K562 (cell line): ENCODE measurements around the gene FTL. TPM values are rescaled to one million over a fixed set of nuclear protein-coding genes. Genes with fewer than 3 reads are reported as not detected.

Experiments used
- ATF7 ChIP-seq: fragments of 450-650 bp; IDR thresholded peaks from 2 replicates; pipeline ENCODE4 v1.7.1; 2014; ENCODE audit warnings: mild to moderate bottlenecking, moderate library complexity
- ERF ChIP-seq: fragments of 450-650 bp; formaldehyde crosslinking; IDR thresholded peaks from 2 replicates; pipeline ENCODE4 v1.4.0; 2020; ENCODE audit warnings: mild to moderate bottlenecking, mixed read lengths
- MECOM ChIP-seq: fragments of 250-450 bp; sonication (Bioruptor Pico); IDR thresholded peaks from 2 replicates; pipeline ENCODE4 v1.8.0; 2022; ENCODE audit warnings: inconsistent platforms
- POU5F1 ChIP-seq: fragments of 150-350 bp; IDR thresholded peaks from 2 replicates; pipeline ENCODE4 v1.6.1; 2014; ENCODE audit warnings: borderline replicate concordance, low read length, low read depth, mild to moderate bottlenecking; ENCODE audit not compliant: partially characterized antibody
- RBM25 ChIP-seq: fragments of 200-400 bp; formaldehyde crosslinking; IDR thresholded peaks from 2 replicates; pipeline ENCODE4 v1.6.1; 2018; ENCODE audit warnings: low read length, low read depth, moderate library complexity; ENCODE audit not compliant: severe bottlenecking
- XRCC5 ChIP-seq: fragments of 200-400 bp; formaldehyde crosslinking; IDR thresholded peaks from 2 replicates; pipeline ENCODE4 v1.6.1; 2017; ENCODE audit warnings: low read depth, mild to moderate bottlenecking, low read length
- ZNF644 ChIP-seq: fragments of 200-800 bp; sonication (Bioruptor generic); IDR thresholded peaks from 2 replicates; pipeline ENCODE4 v1.6.1; 2016; ENCODE audit warnings: low read depth, missing genetic modification characterization, missing compliant biosample characterization
- ZNF695 ChIP-seq: fragments of 450-650 bp; formaldehyde crosslinking; IDR thresholded peaks from 2 replicates; pipeline ENCODE4 v1.4.0; 2020; ENCODE audit warnings: mild to moderate bottlenecking, moderate library complexity
- polyA plus RNA-seq, 8 experiments: library from polyadenylated mRNA; depleted of rRNA in 4 of 8; stranded (reverse) in 5 of 8; unstranded in 3 of 8; fragments of >200 nt; fragmentation: Nextera tagmentation in 2 of 8; fragmentation: Illumina TruSeq in 1 of 8; extraction: Ambion mirVana in 2 of 8; extraction: Trizol in 1 of 8; gene quantifications; 2 replicates each; pipeline versions ENCODE4 v1.2.1 to v1.2.3, GENCODE V29; 2011 to 2014; ENCODE audit warnings: inconsistent platforms in 1 of 8, missing spikeins in 1 of 8
- total RNA-seq, 7 experiments: library from RNA; depleted of rRNA in 6 of 7; stranded (reverse); fragments of >200 nt in 6 of 7; fragmentation: Illumina TruSeq in 2 of 7; extraction: Trizol in 2 of 7; gene quantifications; 2 replicates each; pipeline versions ENCODE4 v1.2.1 to v1.2.3, GENCODE V29; 2011 to 2021; ENCODE audit warnings: low replicate concordance in 1 of 7
- TF ChIP-seq, protein P1 (sequence below), 2 experiments: fragments of 200-800 bp in 1 of 2; sonication (Bioruptor generic) in 1 of 2; sonication (generic) in 1 of 2; formaldehyde crosslinking in 1 of 2; IDR thresholded peaks in 1 of 2; conservative IDR thresholded peaks in 1 of 2; 2 replicates each; pipeline versions ENCODE4 v1.5.0 to v1.6.1; 2016 to 2020; ENCODE audit warnings: missing compliant biosample characterization in 1 of 2, missing genetic modification characterization in 1 of 2, missing genetic modification reagents in 1 of 2
- TF ChIP-seq, protein P2 (sequence below): fragments of 450-650 bp; IDR thresholded peaks from 2 replicates; pipeline ENCODE4 v1.6.1; 2017; ENCODE audit warnings: antibody characterized with exemption, mild to moderate bottlenecking
- TF ChIP-seq, protein P3 (sequence below): fragments of 250-450 bp; sonication (Bioruptor Pico); IDR thresholded peaks from 2 replicates; pipeline ENCODE4 v1.4.0; 2020; ENCODE audit warnings: mild to moderate bottlenecking

Gene FTL
- total and polyA plus RNA-seq, 9 of the 15 experiments (the other 6 are each of a cell fraction or from before 2014, with no cell fraction given) = 1,231 to 27,415 (median 3,965) TPM

DNA sequence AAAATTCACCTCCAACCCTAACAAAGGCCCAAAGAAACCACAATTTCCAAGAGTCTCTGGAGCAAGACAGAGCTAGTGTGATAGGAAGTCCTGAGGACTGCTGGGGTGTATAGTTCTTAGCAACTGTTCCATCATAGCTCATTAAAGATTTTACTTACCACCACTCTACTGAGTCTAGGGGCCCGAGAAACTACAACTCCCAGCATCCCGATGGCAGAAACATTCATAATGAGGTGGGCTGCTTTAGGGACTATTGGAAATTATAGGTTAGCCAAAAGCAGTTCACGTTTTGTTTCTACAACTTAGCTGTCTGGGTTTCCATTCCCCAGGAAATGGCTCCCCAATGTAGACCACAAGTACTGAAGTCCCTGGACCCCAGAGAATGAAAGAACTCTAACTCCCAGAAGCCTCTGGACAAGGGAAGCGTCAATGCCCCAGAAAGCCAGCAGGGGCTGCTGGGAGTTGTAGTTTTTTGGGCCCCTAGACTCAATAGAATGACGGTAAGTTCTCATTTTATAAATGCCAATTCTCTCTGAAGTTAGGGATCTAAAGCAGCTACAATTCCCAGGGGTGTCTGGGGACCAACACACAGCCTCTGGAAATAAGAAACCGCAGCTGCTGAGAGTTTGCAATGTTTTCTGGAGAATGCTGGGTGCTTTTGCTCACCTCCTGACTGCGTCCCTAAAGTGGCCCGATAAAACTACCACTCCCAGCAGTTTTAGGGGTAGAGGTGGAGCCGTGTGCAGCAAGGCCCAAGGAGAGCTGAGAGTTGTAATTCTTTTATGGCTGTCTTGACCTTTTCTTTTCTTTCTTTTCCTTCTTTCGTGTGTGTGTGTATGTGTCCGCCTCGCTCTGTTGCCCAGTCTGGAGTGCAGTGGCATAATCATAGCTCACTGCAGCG is 11.1 kb downstream of the FTL start (continued):
- TF ChIP-seq, protein P1, sequence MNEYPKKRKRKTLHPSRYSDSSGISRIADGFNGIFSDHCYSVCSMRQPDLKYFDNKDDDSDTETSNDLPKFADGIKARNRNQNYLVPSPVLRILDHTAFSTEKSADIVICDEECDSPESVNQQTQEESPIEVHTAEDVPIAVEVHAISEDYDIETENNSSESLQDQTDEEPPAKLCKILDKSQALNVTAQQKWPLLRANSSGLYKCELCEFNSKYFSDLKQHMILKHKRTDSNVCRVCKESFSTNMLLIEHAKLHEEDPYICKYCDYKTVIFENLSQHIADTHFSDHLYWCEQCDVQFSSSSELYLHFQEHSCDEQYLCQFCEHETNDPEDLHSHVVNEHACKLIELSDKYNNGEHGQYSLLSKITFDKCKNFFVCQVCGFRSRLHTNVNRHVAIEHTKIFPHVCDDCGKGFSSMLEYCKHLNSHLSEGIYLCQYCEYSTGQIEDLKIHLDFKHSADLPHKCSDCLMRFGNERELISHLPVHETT (CRISPR knock-in tag; conservative IDR thresholded peaks at IDR 0.05 in 1 of 2, IDR thresholded peaks at IDR 0.05 in 1 of 2) = 0 out of 4 replicates have a peak, but pooled peaks of 1 of the 2 experiments have one; percentile 16
- TF ChIP-seq ZNF644 (tag) (peak; percentile 80; the same call in 1 of the 2 replicates), ERF (CRISPR knock-in tag) (no peak), POU5F1 (peak; percentile 24), RBM25 (no peak), ATF7 (peak; percentile 53), ZNF695 (CRISPR knock-in tag) (no peak), XRCC5 (0 out of 2 replicates have a peak, but pooled peaks have one; percentile 38), MECOM (CRISPR knock-in tag) (0 out of 2 replicates have a peak, but pooled peaks have one; percentile 31)
- TF ChIP-seq, protein P2, sequence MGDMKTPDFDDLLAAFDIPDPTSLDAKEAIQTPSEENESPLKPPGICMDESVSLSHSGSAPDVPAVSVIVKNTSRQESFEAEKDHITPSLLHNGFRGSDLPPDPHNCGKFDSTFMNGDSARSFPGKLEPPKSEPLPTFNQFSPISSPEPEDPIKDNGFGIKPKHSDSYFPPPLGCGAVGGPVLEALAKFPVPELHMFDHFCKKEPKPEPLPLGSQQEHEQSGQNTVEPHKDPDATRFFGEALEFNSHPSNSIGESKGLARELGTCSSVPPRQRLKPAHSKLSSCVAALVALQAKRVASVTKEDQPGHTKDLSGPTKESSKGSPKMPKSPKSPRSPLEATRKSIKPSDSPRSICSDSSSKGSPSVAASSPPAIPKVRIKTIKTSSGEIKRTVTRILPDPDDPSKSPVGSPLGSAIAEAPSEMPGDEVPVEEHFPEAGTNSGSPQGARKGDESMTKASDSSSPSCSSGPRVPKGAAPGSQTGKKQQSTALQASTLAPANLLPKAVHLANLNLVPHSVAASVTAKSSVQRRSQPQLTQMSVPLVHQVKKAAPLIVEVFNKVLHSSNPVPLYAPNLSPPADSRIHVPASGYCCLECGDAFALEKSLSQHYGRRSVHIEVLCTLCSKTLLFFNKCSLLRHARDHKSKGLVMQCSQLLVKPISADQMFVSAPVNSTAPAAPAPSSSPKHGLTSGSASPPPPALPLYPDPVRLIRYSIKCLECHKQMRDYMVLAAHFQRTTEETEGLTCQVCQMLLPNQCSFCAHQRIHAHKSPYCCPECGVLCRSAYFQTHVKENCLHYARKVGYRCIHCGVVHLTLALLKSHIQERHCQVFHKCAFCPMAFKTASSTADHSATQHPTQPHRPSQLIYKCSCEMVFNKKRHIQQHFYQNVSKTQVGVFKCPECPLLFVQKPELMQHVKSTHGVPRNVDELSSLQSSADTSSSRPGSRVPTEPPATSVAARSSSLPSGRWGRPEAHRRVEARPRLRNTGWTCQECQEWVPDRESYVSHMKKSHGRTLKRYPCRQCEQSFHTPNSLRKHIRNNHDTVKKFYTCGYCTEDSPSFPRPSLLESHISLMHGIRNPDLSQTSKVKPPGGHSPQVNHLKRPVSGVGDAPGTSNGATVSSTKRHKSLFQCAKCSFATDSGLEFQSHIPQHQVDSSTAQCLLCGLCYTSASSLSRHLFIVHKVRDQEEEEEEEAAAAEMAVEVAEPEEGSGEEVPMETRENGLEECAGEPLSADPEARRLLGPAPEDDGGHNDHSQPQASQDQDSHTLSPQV = peak; percentile 91
- TF ChIP-seq, protein P3, sequence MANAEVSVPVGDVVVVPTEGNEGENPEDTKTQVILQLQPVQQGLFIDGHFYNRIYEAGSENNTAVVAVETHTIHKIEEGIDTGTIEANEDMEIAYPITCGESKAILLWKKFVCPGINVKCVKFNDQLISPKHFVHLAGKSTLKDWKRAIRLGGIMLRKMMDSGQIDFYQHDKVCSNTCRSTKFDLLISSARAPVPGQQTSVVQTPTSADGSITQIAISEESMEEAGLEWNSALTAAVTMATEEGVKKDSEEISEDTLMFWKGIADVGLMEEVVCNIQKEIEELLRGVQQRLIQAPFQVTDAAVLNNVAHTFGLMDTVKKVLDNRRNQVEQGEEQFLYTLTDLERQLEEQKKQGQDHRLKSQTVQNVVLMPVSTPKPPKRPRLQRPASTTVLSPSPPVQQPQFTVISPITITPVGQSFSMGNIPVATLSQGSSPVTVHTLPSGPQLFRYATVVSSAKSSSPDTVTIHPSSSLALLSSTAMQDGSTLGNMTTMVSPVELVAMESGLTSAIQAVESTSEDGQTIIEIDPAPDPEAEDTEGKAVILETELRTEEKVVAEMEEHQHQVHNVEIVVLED (CRISPR knock-in tag) = peak; percentile 37; the same call in 1 of the 2 replicates
